Trophoblast cell (in vitro differentiated cells and primary cell): ENCODE results near the gene CACNA2D1.

Experiments
- DNase-seq, 2 donors: peaks; one replicate each; pipeline ENCODE4 v3.0.0-alpha.2; 2016
- H2AFZ ChIP-seq: 2 replicates; pipeline ENCODE4 v1.6.1; 2013; ENCODE audit warnings: low read length, moderate library complexity, mild to moderate bottlenecking; ENCODE audit not compliant: insufficient read depth, poor library complexity
- H2AK5ac ChIP-seq: 2 replicates; pipeline ENCODE4 v1.6.1; 2013; ENCODE audit warnings: mild to moderate bottlenecking, low read length
- H2BK120ac ChIP-seq: 2 replicates; pipeline ENCODE4 v1.6.1; 2013; ENCODE audit warnings: low read length, mild to moderate bottlenecking, moderate library complexity; ENCODE audit not compliant: insufficient read depth, poor library complexity
- H2BK12ac ChIP-seq: 2 replicates; pipeline ENCODE4 v1.6.1; 2013; ENCODE audit warnings: mild to moderate bottlenecking, low read length, moderate library complexity
- H2BK5ac ChIP-seq: 2 replicates; pipeline ENCODE4 v1.6.1; 2013; ENCODE audit warnings: low read length, low read depth, moderate library complexity, mild to moderate bottlenecking; ENCODE audit not compliant: poor library complexity
- H3K14ac ChIP-seq: 2 replicates; pipeline ENCODE4 v1.6.1; 2013; ENCODE audit warnings: mild to moderate bottlenecking, low read length
- H3K18ac ChIP-seq: 2 replicates; pipeline ENCODE4 v1.6.1; 2013; ENCODE audit warnings: mild to moderate bottlenecking, low read length
- H3K23ac ChIP-seq: 2 replicates; pipeline ENCODE4 v1.6.1; 2013; ENCODE audit warnings: low read length
- H3K27ac ChIP-seq: 2 replicates; pipeline ENCODE4 v1.5.1; 2013; ENCODE audit warnings: low read depth, mild to moderate bottlenecking, inconsistent platforms, low read length, moderate library complexity
- H3K27me3 ChIP-seq: 2 replicates; pipeline ENCODE4 v1.6.1; 2013; ENCODE audit warnings: inconsistent platforms, mild to moderate bottlenecking, low read length, moderate library complexity; ENCODE audit not compliant: insufficient read depth
- H3K36me3 ChIP-seq, 2 experiments: 1 replicate in 1 of 2; 2 replicates in 1 of 2; pipeline ENCODE4 v1.6.1; 2013; ENCODE audit warnings: low read length in 2 of 2, mild to moderate bottlenecking in 2 of 2, moderate library complexity in 1 of 2; ENCODE audit not compliant: insufficient read depth in 2 of 2, control insufficient read depth in 1 of 2
- H3K4ac ChIP-seq: 2 replicates; pipeline ENCODE4 v1.6.1; 2013; ENCODE audit warnings: low read depth, mild to moderate bottlenecking, low read length, moderate library complexity
- H3K4me1 ChIP-seq, 2 experiments: 1 replicate in 1 of 2; 2 replicates in 1 of 2; pipeline ENCODE4 v1.6.1; 2013; ENCODE audit warnings: low read length in 2 of 2, mild to moderate bottlenecking in 2 of 2, moderate library complexity in 1 of 2; ENCODE audit not compliant: insufficient read depth in 2 of 2, control insufficient read depth in 1 of 2
- H3K4me2 ChIP-seq: 2 replicates; pipeline ENCODE4 v1.6.1; 2013; ENCODE audit warnings: inconsistent platforms, mild to moderate bottlenecking, low read length, moderate library complexity
- H3K4me3 ChIP-seq: 2 replicates; pipeline ENCODE4 v1.5.1; 2013; ENCODE audit warnings: mild to moderate bottlenecking, low read depth, low read length, inconsistent platforms
- H3K79me1 ChIP-seq: one replicate; pipeline ENCODE4 v1.6.1; 2013; ENCODE audit warnings: low read length
- H3K79me2 ChIP-seq: 2 replicates; pipeline ENCODE4 v1.6.1; 2013; ENCODE audit warnings: low read length, mild to moderate bottlenecking; ENCODE audit not compliant: control insufficient read depth, insufficient read depth, poor library complexity
- H3K9ac ChIP-seq: 2 replicates; pipeline ENCODE4 v1.6.1; 2013; ENCODE audit warnings: mild to moderate bottlenecking, low read length
- H3K9me3 ChIP-seq: 2 replicates; pipeline ENCODE4 v1.6.1; 2013; ENCODE audit warnings: low read depth, mild to moderate bottlenecking, control low read depth, inconsistent platforms, low read length; ENCODE audit not compliant: insufficient read depth
- H4K12ac ChIP-seq: 2 replicates; pipeline ENCODE4 v1.6.1; 2013; ENCODE audit warnings: low read depth, mild to moderate bottlenecking, low read length, moderate library complexity
- H4K8ac ChIP-seq: 2 replicates; pipeline ENCODE4 v1.6.1; 2013; ENCODE audit warnings: low read depth, mild to moderate bottlenecking, low read length, moderate library complexity
- H4K91ac ChIP-seq: one replicate; pipeline ENCODE4 v1.6.1; 2013; ENCODE audit warnings: low read depth, mild to moderate bottlenecking, low read length, moderate library complexity
- WGBS: extraction: QIAGEN DNeasy Blood & Tissue Kit; methylation state at CpG from one replicate; pipeline ENCODE4 v1.1.7; 2013; ENCODE audit warnings: missing lambda C conversion rate; ENCODE audit not compliant: insufficient read length, insufficient coverage; ENCODE audit errors: extremely low coverage; 5-methylcytosine and 5-hydroxymethylcytosine counted together

Gene CACNA2D1

GRCh38 chr7:81957517-81957916 is 486.1 kb downstream of the CACNA2D1 start:
- H4K91ac ChIP-seq: no peak overlapping the region
- H3K4ac ChIP-seq: no peak overlapping the region

GRCh38 chr7:81956520-81956919 is 487.1 kb downstream of the CACNA2D1 start:
- H2BK120ac ChIP-seq: no peak overlapping the region
- no peak overlapping the region for H3K4me2 ChIP-seq
- H3K79me2 ChIP-seq: no peaks in the 10 kb centered on the region
- no CpG with 5 or more reads among the region's 4 CpGs for WGBS
- H3K9ac ChIP-seq: no peak overlapping the region
- no peak overlapping the region for H4K91ac ChIP-seq
- no peak overlapping the region for H2AFZ ChIP-seq
- no peak overlapping the region for H2AK5ac ChIP-seq
- H4K8ac ChIP-seq: no peak overlapping the region
- H3K27ac ChIP-seq: no peak overlapping the region
- H2BK12ac ChIP-seq: no peak overlapping the region
- H3K4ac ChIP-seq: no peak overlapping the region
- no peak overlapping the region for H4K12ac ChIP-seq
- no peaks in the 10 kb centered on the region for H3K4me1 ChIP-seq
- H3K79me1 ChIP-seq: no peaks in the 10 kb centered on the region
- H2BK5ac ChIP-seq: no peak overlapping the region
- H3K14ac ChIP-seq: no peak overlapping the region
- no peak overlapping the region for H3K4me3 ChIP-seq
- H3K9me3 ChIP-seq: no peaks in the 10 kb centered on the region
- H3K23ac ChIP-seq: no peak overlapping the region
- no peak overlapping the region for H3K18ac ChIP-seq
- DNase-seq: peak in 1 of 2 donors; percentile 29
- H3K36me3 ChIP-seq: no peaks in the 10 kb centered on the region
- no peaks in the 10 kb centered on the region for H3K27me3 ChIP-seq

More at GRCh38 chr7:81957517-81957916, 486.1 kb downstream of the CACNA2D1 start:
- H2AFZ ChIP-seq: no peak overlapping the region
- H3K4me3 ChIP-seq: no peak overlapping the region
- no peaks in the 10 kb centered on the region for H3K27me3 ChIP-seq
- H4K8ac ChIP-seq: no peak overlapping the region
- no peaks in the 10 kb centered on the region for H3K79me1 ChIP-seq
- no peaks in the 10 kb centered on the region for H3K4me1 ChIP-seq
- H3K18ac ChIP-seq: no peak overlapping the region
- no peak overlapping the region for H2BK5ac ChIP-seq
- no peak overlapping the region for H2BK120ac ChIP-seq
- H3K4me2 ChIP-seq: no peak overlapping the region
- no CpG with 5 or more reads among the region's 4 CpGs for whole genome bisulfite sequencing
- no peak overlapping the region for H4K12ac ChIP-seq
- H3K27ac ChIP-seq: no peak overlapping the region
- no peaks in the 10 kb centered on the region for H3K79me2 ChIP-seq
- no peak overlapping the region for H2AK5ac ChIP-seq
- H3K9me3 ChIP-seq: no peaks in the 10 kb centered on the region
- DNase-seq: no peak
- H2BK12ac ChIP-seq: no peak overlapping the region
- no peak overlapping the region for H3K9ac ChIP-seq
- H3K14ac ChIP-seq: no peak overlapping the region
- no peaks in the 10 kb centered on the region for H3K36me3 ChIP-seq
- H3K23ac ChIP-seq: no peak overlapping the region

GRCh38 chr7:81949306-81949705 is 494.3 kb downstream of the CACNA2D1 start:
- H3K79me2 ChIP-seq: no peaks in the 10 kb centered on the region
- H4K12ac ChIP-seq: no peak overlapping the region
- H3K18ac ChIP-seq: no peak overlapping the region
- H2BK12ac ChIP-seq: no peak overlapping the region
- H2BK120ac ChIP-seq: no peak overlapping the region
- no peak overlapping the region for H3K4me2 ChIP-seq
- H3K79me1 ChIP-seq: no peaks in the 10 kb centered on the region
- H3K14ac ChIP-seq: no peak overlapping the region
- no peak overlapping the region for H4K91ac ChIP-seq
- H2BK5ac ChIP-seq: no peak overlapping the region
- H3K4me3 ChIP-seq: no peak overlapping the region
- H3K27ac ChIP-seq: no peak overlapping the region
- no peak overlapping the region for H2AFZ ChIP-seq
- no peaks in the 10 kb centered on the region for H3K27me3 ChIP-seq
- no peak overlapping the region for H3K9ac ChIP-seq
- no peaks in the 10 kb centered on the region for H3K36me3 ChIP-seq
- H3K23ac ChIP-seq: no peak overlapping the region
- H3K4ac ChIP-seq: no peak overlapping the region
- no peaks in the 10 kb centered on the region for H3K4me1 ChIP-seq
- H2AK5ac ChIP-seq: no peak overlapping the region
- H4K8ac ChIP-seq: no peak overlapping the region
- H3K9me3 ChIP-seq: no peaks in the 10 kb centered on the region
- no peak for DNase-seq

GRCh38 chr7:81944058-81944457 is 499.5 kb downstream of the CACNA2D1 start:
- no peaks in the 10 kb centered on the region for H3K27me3 ChIP-seq
- no peak overlapping the region for H3K4ac ChIP-seq
- DNase-seq: no peak
- H3K18ac ChIP-seq: no peak overlapping the region
- no peak overlapping the region for H2AFZ ChIP-seq
- H3K27ac ChIP-seq: no peak overlapping the region
- H3K4me3 ChIP-seq: no peak overlapping the region
- no peak overlapping the region for H3K23ac ChIP-seq
- no peaks in the 10 kb centered on the region for H3K36me3 ChIP-seq
- no peak overlapping the region for H4K12ac ChIP-seq
- no CpG with 5 or more reads among the region's 2 CpGs for WGBS
- no peak overlapping the region for H3K4me2 ChIP-seq
- H2BK120ac ChIP-seq: no peak overlapping the region
- no peak overlapping the region for H3K9ac ChIP-seq
- no peak overlapping the region for H2AK5ac ChIP-seq
- H3K79me1 ChIP-seq: no peaks in the 10 kb centered on the region
- no peak overlapping the region for H3K14ac ChIP-seq
- no peaks in the 10 kb centered on the region for H3K79me2 ChIP-seq
- no peaks in the 10 kb centered on the region for H3K4me1 ChIP-seq
- H2BK5ac ChIP-seq: no peak overlapping the region
- no peak overlapping the region for H4K91ac ChIP-seq
- H3K9me3 ChIP-seq: no peaks in the 10 kb centered on the region
- H4K8ac ChIP-seq: no peak overlapping the region
- H2BK12ac ChIP-seq: no peak overlapping the region

GRCh38 chr7:81937091-81937490 is 506.5 kb downstream of the CACNA2D1 start:
- H3K4ac ChIP-seq: no peak overlapping the region
- no peak overlapping the region for H3K9ac ChIP-seq
- H3K27me3 ChIP-seq: no peaks in the 10 kb centered on the region
- H3K14ac ChIP-seq: no peak overlapping the region
- no peaks in the 10 kb centered on the region for H3K36me3 ChIP-seq
- no peak overlapping the region for H2AK5ac ChIP-seq
- H3K4me3 ChIP-seq: no peak overlapping the region
- no peak overlapping the region for H2BK120ac ChIP-seq
- no peaks in the 10 kb centered on the region for H3K9me3 ChIP-seq
- no peak overlapping the region for H4K8ac ChIP-seq
- H3K27ac ChIP-seq: no peak overlapping the region
- H3K79me1 ChIP-seq: no peaks in the 10 kb centered on the region
- no peak overlapping the region for H3K23ac ChIP-seq
- DNase-seq: no peak
- no peaks in the 10 kb centered on the region for H3K79me2 ChIP-seq
- no peak overlapping the region for H3K4me2 ChIP-seq
- no peak overlapping the region for H2BK5ac ChIP-seq
- no peak overlapping the region for H2BK12ac ChIP-seq
- no peak overlapping the region for H2AFZ ChIP-seq
- H4K91ac ChIP-seq: no peak overlapping the region
- H3K4me1 ChIP-seq: no peaks in the 10 kb centered on the region
- no peak overlapping the region for H3K18ac ChIP-seq
- no peak overlapping the region for H4K12ac ChIP-seq
